OCI-LY1 (cell line): ENCODE results near the gene LPCAT3.

Experiments used
- H2AFZ ChIP-seq: fragments of 200-600 bp; sonication (generic), shearing (Covaris generic); 2 replicates; pipeline ENCODE4 v1.6.0; 2014; ENCODE audit warnings: antibody characterized with exemption, mild to moderate bottlenecking, low read length
- H3F3A ChIP-seq: fragments of 200-600 bp; sonication (generic), shearing (Covaris generic); 2 replicates; pipeline ENCODE4 v1.6.0; 2014; ENCODE audit warnings: mild to moderate bottlenecking, antibody characterized with exemption, low read length, moderate library complexity; ENCODE audit not compliant: insufficient read depth
- H3K27ac ChIP-seq: fragments of 200-600 bp; sonication (generic); 2 replicates; pipeline ENCODE4 v1.5.1; 2014; ENCODE audit warnings: low read length, mixed run types, mild to moderate bottlenecking, low read depth; ENCODE audit not compliant: poor library complexity, severe bottlenecking
- H3K27me3 ChIP-seq: fragments of 200-600 bp; sonication (generic); 2 replicates; pipeline ENCODE4 v1.6.0; 2014; ENCODE audit warnings: antibody characterized with exemption, mild to moderate bottlenecking, low read length, moderate library complexity; ENCODE audit not compliant: insufficient read depth
- H3K36me3 ChIP-seq: fragments of 200-600 bp; sonication (generic); 2 replicates; pipeline ENCODE4 v1.6.1; 2014; ENCODE audit warnings: mild to moderate bottlenecking, antibody characterized with exemption, low read length, moderate library complexity, mixed read lengths; ENCODE audit not compliant: insufficient read depth
- H3K4me1 ChIP-seq: fragments of 200-600 bp; sonication (generic); 2 replicates; pipeline ENCODE4 v1.5.1; 2014; ENCODE audit warnings: mild to moderate bottlenecking, low read length, moderate library complexity; ENCODE audit not compliant: insufficient read depth, severe bottlenecking
- H3K4me2 ChIP-seq: fragments of 200-600 bp; sonication (generic), shearing (Covaris generic); 2 replicates; pipeline ENCODE4 v1.6.1; 2014; ENCODE audit warnings: low read length
- H3K4me3 ChIP-seq: fragments of 200-600 bp; sonication (generic); 2 replicates; pipeline ENCODE4 v1.5.1; 2014; ENCODE audit warnings: low read length, low read depth, mild to moderate bottlenecking, mixed read lengths; ENCODE audit not compliant: poor library complexity, severe bottlenecking
- H3K79me2 ChIP-seq: fragments of 200-600 bp; shearing (Covaris generic); 2 replicates; pipeline ENCODE4 v1.6.1; 2016; ENCODE audit warnings: mixed run types, low read length, mixed read lengths; ENCODE audit not compliant: insufficient read depth
- H3K9ac ChIP-seq: fragments of 200-600 bp; sonication (generic), shearing (Covaris generic); 2 replicates; pipeline ENCODE4 v1.6.1; 2014; ENCODE audit warnings: mild to moderate bottlenecking, low read length, mixed read lengths
- H3K9me2 ChIP-seq: fragments of 200-600 bp; sonication (generic), shearing (Covaris generic); 2 replicates; pipeline ENCODE4 v1.6.1; 2014; ENCODE audit warnings: low read depth, mild to moderate bottlenecking, low read length, mixed read lengths
- H3K9me3 ChIP-seq: fragments of 200-600 bp; shearing (Covaris generic); 2 replicates; pipeline ENCODE4 v1.6.1; 2014; ENCODE audit warnings: low read length, mixed read lengths
- H4K20me1 ChIP-seq: fragments of 200-600 bp; sonication (generic), shearing (Covaris generic); 2 replicates; pipeline ENCODE4 v1.6.0; 2016; ENCODE audit warnings: mild to moderate bottlenecking, low read length; ENCODE audit not compliant: insufficient read depth
- EZH2 ChIP-seq: fragments of 200-600 bp; sonication (generic), shearing (Covaris generic); IDR thresholded peaks from 2 replicates; pipeline ENCODE4 v1.8.0; 2017; ENCODE audit warnings: borderline replicate concordance, mixed run types, mild to moderate bottlenecking, antibody characterized with exemption, low read length, moderate library complexity, mixed read lengths
- TF ChIP-seq, protein P1 (sequence below): fragments of 200-600 bp; sonication (generic), shearing (Covaris generic); IDR thresholded peaks from 2 replicates; pipeline ENCODE4 v1.5.1; 2017; ENCODE audit warnings: mild to moderate bottlenecking, antibody characterized with exemption, low read length, moderate library complexity, mixed read lengths

LPCAT3 gene

DNA sequence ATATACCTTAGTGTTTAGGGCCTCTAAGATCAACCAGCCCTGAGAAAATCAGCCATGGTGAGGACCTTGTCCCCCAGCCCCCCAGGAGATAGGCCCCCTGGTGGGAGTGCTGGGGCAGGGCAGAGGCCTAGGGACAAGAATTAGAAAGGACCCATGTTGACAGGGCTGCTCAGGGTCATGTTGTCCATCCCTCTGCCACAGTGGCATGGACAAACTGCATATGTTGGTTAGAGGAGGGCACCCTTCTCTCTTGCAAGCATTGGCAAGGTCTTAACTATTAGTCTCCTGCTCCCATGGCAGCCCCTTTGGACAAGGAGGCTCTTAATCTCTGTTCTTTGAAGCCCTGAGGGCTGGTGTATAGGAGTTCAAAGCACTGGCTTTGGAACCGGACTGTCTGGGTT, 67.9 kb downstream of the LPCAT3 start:
- no peak overlapping the region for H2AFZ ChIP-seq
- peak overlapping the region; percentile 32 for H3K27ac ChIP-seq
- no peak overlapping the region; the same call in 1 of the 2 replicates for H3K9ac ChIP-seq
- no peaks in the 10 kb centered on the region for H3K27me3 ChIP-seq
- H4K20me1 ChIP-seq: no peaks in the 10 kb centered on the region
- TF ChIP-seq, protein P1, sequence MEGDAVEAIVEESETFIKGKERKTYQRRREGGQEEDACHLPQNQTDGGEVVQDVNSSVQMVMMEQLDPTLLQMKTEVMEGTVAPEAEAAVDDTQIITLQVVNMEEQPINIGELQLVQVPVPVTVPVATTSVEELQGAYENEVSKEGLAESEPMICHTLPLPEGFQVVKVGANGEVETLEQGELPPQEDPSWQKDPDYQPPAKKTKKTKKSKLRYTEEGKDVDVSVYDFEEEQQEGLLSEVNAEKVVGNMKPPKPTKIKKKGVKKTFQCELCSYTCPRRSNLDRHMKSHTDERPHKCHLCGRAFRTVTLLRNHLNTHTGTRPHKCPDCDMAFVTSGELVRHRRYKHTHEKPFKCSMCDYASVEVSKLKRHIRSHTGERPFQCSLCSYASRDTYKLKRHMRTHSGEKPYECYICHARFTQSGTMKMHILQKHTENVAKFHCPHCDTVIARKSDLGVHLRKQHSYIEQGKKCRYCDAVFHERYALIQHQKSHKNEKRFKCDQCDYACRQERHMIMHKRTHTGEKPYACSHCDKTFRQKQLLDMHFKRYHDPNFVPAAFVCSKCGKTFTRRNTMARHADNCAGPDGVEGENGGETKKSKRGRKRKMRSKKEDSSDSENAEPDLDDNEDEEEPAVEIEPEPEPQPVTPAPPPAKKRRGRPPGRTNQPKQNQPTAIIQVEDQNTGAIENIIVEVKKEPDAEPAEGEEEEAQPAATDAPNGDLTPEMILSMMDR: peak; percentile 57
- no peak for TF ChIP-seq EZH2
- H3K36me3 ChIP-seq: no peaks in the 10 kb centered on the region
- H3K9me2 ChIP-seq: no peaks in the 10 kb centered on the region
- no peak overlapping the region for H3K4me3 ChIP-seq
- peak overlapping the region; percentile 62; the same call in 1 of the 2 replicates for H3K4me2 ChIP-seq
- H3K9me3 ChIP-seq: no peaks in the 10 kb centered on the region
- no peaks in the 10 kb centered on the region for H3F3A ChIP-seq
- H3K79me2 ChIP-seq: no peaks in the 10 kb centered on the region
- H3K4me1 ChIP-seq: peaks cover 55% of the 10 kb centered on the region

- Histone ChIP-seq H3K27ac (no peak overlapping the region), H3K4me2 (no peak overlapping the region), H3K4me3 (no peak overlapping the region), H3K9ac (no peak overlapping the region), H3K36me3 (no peaks in the 10 kb centered on the region), H3K4me1 (peaks cover 64% of the 10 kb centered on the region), H3K9me3 (no peaks in the 10 kb centered on the region), H3K27me3 (no peaks in the 10 kb centered on the region), H2AFZ (no peak overlapping the region), H3K79me2 (no peaks in the 10 kb centered on the region), H3K9me2 (no peaks in the 10 kb centered on the region), H4K20me1 (no peaks in the 10 kb centered on the region), H3F3A (no peaks in the 10 kb centered on the region)
- no peak for TF ChIP-seq EZH2
- TF ChIP-seq, protein P1: no peak
Observed at GRCh38 chr12:6948873-6949594, 69.2 kb downstream of the LPCAT3 start.

GRCh38 chr12:6947615-6948014, 70.7 kb downstream of the LPCAT3 start:
- Histone ChIP-seq H3K4me3 (no peak overlapping the region), H3K9ac (no peak overlapping the region), H3K27me3 (no peaks in the 10 kb centered on the region), H3K4me1 (peaks cover 61% of the 10 kb centered on the region), H3K9me2 (no peaks in the 10 kb centered on the region), H3K4me2 (no peak overlapping the region), H4K20me1 (no peaks in the 10 kb centered on the region), H3K79me2 (no peaks in the 10 kb centered on the region), H3K36me3 (no peaks in the 10 kb centered on the region), H3K27ac (no peak overlapping the region), H2AFZ (no peak overlapping the region), H3K9me3 (no peaks in the 10 kb centered on the region), H3F3A (no peaks in the 10 kb centered on the region)
- no peak for TF ChIP-seq EZH2
- TF ChIP-seq, protein P1: no peak
